Adipocyte (in vitro differentiated cells): ENCODE data around the gene SLC4A9.
"Not testable (repeated sequence)": the region's sequence is repeated elsewhere in the genome, so short reads cannot be mapped to it uniquely, and the experiment has no call there.

Experiments used
- DNase-seq: peaks from one replicate; pipeline ENCODE4 v3.0.0-alpha.2; 2015; ENCODE audit warnings: low read depth
- H3K27me3 ChIP-seq: replicated peaks from 2 replicates; pipeline ENCODE4 v1.7.0; 2013; ENCODE audit warnings: mild to moderate bottlenecking, low read length, moderate library complexity; ENCODE audit not compliant: control insufficient read depth, insufficient read depth
- H3K36me3 ChIP-seq: 2 replicates; pipeline ENCODE4 v1.7.0; 2013; ENCODE audit warnings: low read length, mild to moderate bottlenecking, moderate library complexity; ENCODE audit not compliant: control insufficient read depth, insufficient read depth, severe bottlenecking
- H3K4me1 ChIP-seq: 2 replicates; pipeline ENCODE4 v1.7.0; 2013; ENCODE audit warnings: mild to moderate bottlenecking, low read length, moderate library complexity; ENCODE audit not compliant: control insufficient read depth, insufficient read depth
- H3K4me3 ChIP-seq: 2 replicates; pipeline ENCODE4 v1.7.0; 2013; ENCODE audit warnings: mild to moderate bottlenecking, low read length, moderate library complexity
- H3K9ac ChIP-seq: 2 replicates; pipeline ENCODE4 v1.7.0; 2013; ENCODE audit warnings: mild to moderate bottlenecking, low read length, moderate library complexity
- H3K9me3 ChIP-seq: 2 replicates; pipeline ENCODE4 v1.7.0; 2013; ENCODE audit warnings: mild to moderate bottlenecking, low read length, moderate library complexity; ENCODE audit not compliant: control insufficient read depth

SLC4A9 gene

DNA sequence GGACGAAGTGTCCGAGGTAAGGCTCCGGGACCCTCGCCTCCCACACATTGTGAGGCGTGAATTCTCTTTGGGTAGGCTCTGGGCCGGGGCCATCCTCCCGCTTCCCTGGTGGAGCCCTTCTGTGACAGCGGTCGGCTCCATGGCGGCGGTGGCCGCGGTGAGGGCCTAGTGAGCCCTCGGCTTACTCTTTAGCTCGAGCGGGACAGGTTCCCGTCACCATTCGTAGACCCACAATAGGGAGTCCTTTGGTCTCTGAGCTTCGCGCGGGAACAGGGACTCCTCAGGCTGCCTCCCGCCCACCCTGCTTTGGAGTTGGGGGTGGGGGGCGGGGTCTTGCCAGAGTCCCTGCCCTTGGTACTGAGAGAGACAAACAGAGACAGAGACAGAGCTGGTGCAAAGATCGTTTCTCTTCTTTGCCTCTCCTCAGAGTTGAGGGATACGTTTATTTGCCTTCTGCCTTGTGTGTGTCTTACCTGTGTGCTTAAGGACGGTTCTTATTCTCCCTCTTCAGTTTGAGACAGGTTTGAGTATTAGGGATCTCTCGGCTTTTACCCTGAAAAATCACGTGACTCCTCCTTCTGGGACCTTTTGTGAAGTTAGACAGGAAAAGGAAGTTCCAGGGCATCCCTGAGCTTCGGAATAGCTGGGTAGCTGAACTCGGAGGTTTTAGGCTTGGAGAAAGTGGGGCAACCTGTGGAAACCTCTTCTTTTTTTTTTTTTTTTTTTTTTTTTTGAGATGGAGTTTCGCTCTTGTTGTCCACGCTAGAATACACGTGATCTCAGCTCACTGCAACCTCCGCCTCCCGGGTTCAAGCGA, 42.5 kb downstream of the SLC4A9 start:
- H3K9me3 ChIP-seq: no peaks in the 10 kb centered on the region
- H3K4me3 ChIP-seq: peak overlapping the region; percentile 95
- H3K36me3 ChIP-seq: peaks cover 4% of the 10 kb centered on the region
- peaks cover 30% of the 10 kb centered on the region for H3K4me1 ChIP-seq
- peak overlapping the region; percentile 98 for H3K9ac ChIP-seq
- DNase-seq: peak; percentile 68
- H3K27me3 ChIP-seq: no peaks in the 10 kb centered on the region

- peak overlapping the region; percentile 25 for H3K9ac ChIP-seq
- H3K27me3 ChIP-seq: no peaks in the 10 kb centered on the region
- peaks cover 4% of the 10 kb centered on the region for H3K36me3 ChIP-seq
- peak overlapping the region; percentile 95 for H3K4me3 ChIP-seq
- no peaks in the 10 kb centered on the region for H3K9me3 ChIP-seq
- peaks cover 27% of the 10 kb centered on the region for H3K4me1 ChIP-seq
- no peak for DNase-seq
These were observed 43.6 kb downstream of the SLC4A9 start for GRCh38 chr5:140403613-140404012.

DNA sequence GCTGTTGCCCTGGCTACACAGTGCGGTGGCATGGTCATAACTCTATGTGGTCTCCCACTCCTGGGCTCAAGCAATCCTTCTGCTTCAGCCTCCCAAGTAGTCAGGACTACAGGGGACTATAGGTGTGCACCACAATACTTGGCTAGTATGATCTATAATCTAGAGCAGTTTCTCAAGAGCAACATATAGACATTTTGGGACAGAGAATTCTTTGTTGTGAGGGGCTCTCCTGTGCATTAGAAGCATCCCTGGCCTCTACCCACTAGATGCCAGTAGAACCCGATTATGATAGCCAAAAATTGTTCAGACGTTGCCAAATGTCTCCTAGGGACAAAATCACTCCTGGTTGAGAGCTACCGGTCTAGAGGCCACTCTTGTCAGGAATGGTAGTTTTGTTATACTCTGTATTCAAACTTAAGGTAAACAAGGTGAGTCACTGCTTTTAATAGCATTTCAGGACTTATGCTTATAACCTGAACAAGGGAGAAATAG, 48.8 kb downstream of the SLC4A9 start:
- Histone ChIP-seq H3K36me3 (peaks cover 4% of the 10 kb centered on the region), H3K9ac (no peak overlapping the region), H3K9me3 (no peaks in the 10 kb centered on the region), H3K27me3 (no peaks in the 10 kb centered on the region), H3K4me1 (peaks cover 13% of the 10 kb centered on the region), H3K4me3 (no peak overlapping the region)
- no peak for DNase-seq

GRCh38 chr5:140413230-140413629, 53.2 kb downstream of the SLC4A9 start:
- no peaks in the 10 kb centered on the region for H3K9me3 ChIP-seq
- H3K4me3 ChIP-seq: no peak overlapping the region
- DNase-seq: no peak
- H3K4me1 ChIP-seq: no peaks in the 10 kb centered on the region
- H3K27me3 ChIP-seq: no peaks in the 10 kb centered on the region
- no peak overlapping the region for H3K9ac ChIP-seq
- H3K36me3 ChIP-seq: no peaks in the 10 kb centered on the region

- Histone ChIP-seq H3K4me1 (peaks cover 11% of the 10 kb centered on the region), H3K36me3 (no peaks in the 10 kb centered on the region), H3K4me3 (no peak overlapping the region), H3K9ac (no peak overlapping the region), H3K27me3 (no peaks in the 10 kb centered on the region), H3K9me3 (no peaks in the 10 kb centered on the region)
- DNase-seq: no peak
These were observed 57.2 kb downstream of the SLC4A9 start for GRCh38 chr5:140417235-140417634.

GRCh38 chr5:140418862-140419520, 59.0 kb downstream of the SLC4A9 start:
- no peaks in the 10 kb centered on the region for H3K27me3 ChIP-seq
- no peaks in the 10 kb centered on the region for H3K9me3 ChIP-seq

DNA sequence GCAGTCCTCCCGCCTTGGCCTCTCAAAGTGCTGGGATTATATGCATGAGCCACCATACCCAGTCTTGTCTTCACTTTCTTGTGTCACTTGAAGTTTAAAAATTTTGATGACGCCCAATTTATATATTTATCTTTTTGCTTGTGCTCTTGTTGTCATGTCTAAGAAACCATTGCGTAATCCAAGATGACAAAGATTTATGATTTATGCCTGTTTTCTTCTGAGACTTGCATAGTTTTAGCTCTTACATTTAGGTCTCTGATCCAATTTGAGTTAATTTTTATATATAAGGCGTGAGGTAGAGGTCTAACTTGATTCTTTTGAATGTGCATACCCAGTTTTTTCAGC, 60.2 kb downstream of the SLC4A9 start:
- H3K4me1 ChIP-seq: peaks cover 11% of the 10 kb centered on the region
- H3K36me3 ChIP-seq: no peaks in the 10 kb centered on the region
- H3K9me3 ChIP-seq: no peaks in the 10 kb centered on the region
- no peak overlapping the region for H3K4me3 ChIP-seq
- H3K27me3 ChIP-seq: no peaks in the 10 kb centered on the region
- no peak overlapping the region for H3K9ac ChIP-seq
- peak; percentile 28 for DNase-seq

More at GRCh38 chr5:140418862-140419520, 59.0 kb downstream of the SLC4A9 start:
- Histone ChIP-seq H3K9ac (no peak overlapping the region), H3K4me3 (no peak overlapping the region), H3K36me3 (no peaks in the 10 kb centered on the region), H3K4me1 (peaks cover 11% of the 10 kb centered on the region)
- DNase-seq: no peak

- Histone ChIP-seq H3K9ac (no peak overlapping the region), H3K36me3 (no peaks in the 10 kb centered on the region), H3K4me1 (peaks cover 11% of the 10 kb centered on the region), H3K27me3 (no peaks in the 10 kb centered on the region), H3K4me3 (no peak overlapping the region), H3K9me3 (no peaks in the 10 kb centered on the region)
- DNase-seq: no peak
These were observed 60.8 kb downstream of the SLC4A9 start for GRCh38 chr5:140420665-140421361.

GRCh38 chr5:140421375-140421774, 61.4 kb downstream of the SLC4A9 start:
- not testable (repeated sequence) for H3K9ac ChIP-seq, H3K27me3 ChIP-seq, H3K9me3 ChIP-seq, DNase-seq, H3K4me3 ChIP-seq, H3K36me3 ChIP-seq
- peaks cover 11% of the 10 kb centered on the region for H3K4me1 ChIP-seq

- Histone ChIP-seq H3K9ac (no peak overlapping the region), H3K9me3 (no peaks in the 10 kb centered on the region), H3K27me3 (no peaks in the 10 kb centered on the region), H3K4me1 (peaks cover 11% of the 10 kb centered on the region), H3K36me3 (no peaks in the 10 kb centered on the region), H3K4me3 (no peak overlapping the region)
- no peak for DNase-seq
These were observed 63.6 kb downstream of the SLC4A9 start for GRCh38 chr5:140423609-140424008.

GRCh38 chr5:140424135-140424534, 64.1 kb downstream of the SLC4A9 start:
- Histone ChIP-seq H3K9me3 (no peaks in the 10 kb centered on the region), H3K27me3 (no peaks in the 10 kb centered on the region), H3K36me3 (no peaks in the 10 kb centered on the region), H3K9ac (no peak overlapping the region), H3K4me3 (no peak overlapping the region), H3K4me1 (peaks cover 11% of the 10 kb centered on the region)
- DNase-seq: no peak
